ENCODE data around the gene BCL2L15.

BCL2L15 gene
- total RNA-seq = 0.67 to 4.4 (median 3.0) reads per million in 3 experiments

DNA sequence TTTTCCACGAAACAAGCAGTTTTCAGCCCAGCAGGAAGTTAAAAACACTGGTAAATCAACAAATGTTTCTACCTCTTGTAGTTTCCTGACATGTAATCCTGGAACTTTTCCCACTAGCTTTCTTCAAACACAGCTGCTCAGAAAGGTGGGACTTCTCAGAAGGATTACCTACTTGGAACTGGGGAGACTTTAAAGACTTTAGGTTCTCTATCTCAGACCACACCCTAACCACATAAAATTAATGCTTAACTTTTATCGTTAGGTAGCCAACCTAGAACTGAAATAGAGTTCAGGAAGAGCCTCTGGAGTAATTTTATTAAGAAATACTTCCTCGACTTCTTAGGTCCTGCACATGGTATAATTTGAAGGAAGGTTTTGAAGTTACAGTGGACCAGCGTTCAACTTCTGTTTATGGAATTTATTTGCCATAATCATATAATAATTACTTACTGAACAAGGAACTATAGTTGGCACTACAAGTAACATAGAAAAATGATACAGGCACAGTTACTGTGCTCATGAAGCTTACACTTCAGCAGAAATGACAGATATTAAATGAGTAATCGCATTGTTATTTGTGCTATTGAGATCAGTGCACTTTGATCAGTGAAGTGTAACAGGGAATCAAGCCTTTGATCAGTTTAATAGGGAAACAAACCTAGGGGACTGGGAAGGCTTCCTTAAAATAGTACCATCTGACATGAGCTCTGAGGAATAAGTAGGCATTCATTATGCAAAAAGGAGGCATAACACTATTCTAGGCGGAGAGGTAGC lies at the start of gene BCL2L15:
Gene BCL2L15 (minus strand): TSS at position 180 of the 774 bp plus-strand sequence. CDS start 206 bp downstream, outside the sequence.
- no peak for DNase-seq

DNA sequence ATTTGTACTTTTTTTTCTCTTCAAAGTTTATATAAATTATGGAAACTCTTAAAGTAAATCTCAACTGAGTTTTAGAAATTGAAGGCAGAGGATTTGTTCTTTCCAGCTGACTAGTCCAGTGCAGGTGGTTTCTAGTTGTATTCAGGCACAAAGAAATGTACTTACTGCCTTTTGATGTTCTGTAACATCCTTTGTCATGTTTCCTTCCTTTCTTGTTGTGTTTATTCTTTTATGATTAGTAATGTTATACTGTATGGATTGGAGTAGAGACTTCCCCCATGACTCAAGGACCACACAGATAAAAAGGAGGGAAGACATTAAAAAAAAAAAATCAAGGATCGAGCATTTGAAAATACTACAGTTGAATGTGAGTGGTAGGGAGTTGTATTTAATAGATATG lies 49.8 kb upstream of the BCL2L15 start:
- DNase-seq = no peak

DNA sequence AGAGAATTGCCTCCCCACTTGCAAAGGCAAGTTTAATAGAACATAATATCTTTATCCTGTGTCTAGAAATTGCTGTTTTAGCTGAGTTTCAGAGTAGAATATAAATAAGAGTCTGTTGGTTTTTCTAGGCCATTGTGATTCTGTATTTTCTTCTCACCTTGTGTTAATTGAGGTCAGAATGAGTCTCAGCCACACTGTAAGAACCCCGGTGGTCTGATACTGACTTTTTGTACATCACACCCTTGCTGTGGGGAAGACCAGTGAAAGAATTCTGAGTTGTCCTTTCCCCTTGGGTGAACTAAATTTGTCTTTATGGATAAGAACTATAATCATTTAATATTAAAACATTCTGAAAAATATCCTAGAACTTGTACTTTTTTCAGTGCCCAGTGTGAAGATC lies 48.6 kb upstream of the BCL2L15 start:
- no peak for DNase-seq

DNA sequence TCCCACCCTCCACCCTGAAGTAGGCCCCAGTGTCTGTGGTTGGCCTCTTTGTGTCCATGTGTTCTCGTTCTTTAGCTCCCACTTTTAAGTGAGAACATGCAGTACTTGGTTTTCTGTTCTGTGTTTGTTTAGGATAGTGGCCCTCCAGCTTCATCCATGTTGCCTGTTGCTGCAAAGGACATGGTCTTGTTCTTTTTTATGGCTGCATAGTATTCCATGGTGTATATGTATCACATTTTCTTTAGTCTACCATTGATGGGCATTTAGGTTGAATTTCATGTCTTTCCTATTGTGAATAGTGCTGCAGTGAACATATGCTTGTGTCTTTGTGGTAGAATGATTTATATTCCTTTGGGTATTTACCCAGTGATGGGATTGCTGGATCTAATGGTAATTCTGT lies 47.8 kb upstream of the BCL2L15 start:
- DNase-seq = no peak

DNA sequence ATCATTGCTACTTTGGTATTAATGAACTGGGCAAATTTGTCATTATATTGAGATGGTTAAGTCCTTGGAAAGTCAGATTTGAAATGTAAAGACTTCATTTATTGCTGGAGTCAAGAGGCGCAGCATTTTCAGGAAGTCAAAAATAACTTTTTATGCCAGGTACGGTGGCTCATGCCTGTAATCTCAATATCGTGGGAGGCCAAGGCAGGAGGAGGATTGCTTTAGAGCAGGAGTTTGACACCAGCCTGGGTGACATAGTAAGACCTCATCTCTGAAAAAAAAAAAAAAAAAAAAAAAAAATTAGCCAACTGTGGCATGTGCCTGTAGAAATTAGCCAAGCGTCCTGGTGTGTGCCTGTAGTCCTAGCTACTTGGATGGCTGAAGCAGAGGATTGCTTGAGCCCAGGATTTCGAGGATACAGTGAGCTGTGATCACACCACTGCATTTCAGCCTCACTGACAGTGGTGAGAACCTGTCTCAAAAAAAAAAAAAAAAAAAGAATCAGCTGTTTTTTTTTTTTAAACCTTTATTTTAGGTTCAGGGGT lies 47.2 kb upstream of the BCL2L15 start:
- DNase-seq = no peak

DNA sequence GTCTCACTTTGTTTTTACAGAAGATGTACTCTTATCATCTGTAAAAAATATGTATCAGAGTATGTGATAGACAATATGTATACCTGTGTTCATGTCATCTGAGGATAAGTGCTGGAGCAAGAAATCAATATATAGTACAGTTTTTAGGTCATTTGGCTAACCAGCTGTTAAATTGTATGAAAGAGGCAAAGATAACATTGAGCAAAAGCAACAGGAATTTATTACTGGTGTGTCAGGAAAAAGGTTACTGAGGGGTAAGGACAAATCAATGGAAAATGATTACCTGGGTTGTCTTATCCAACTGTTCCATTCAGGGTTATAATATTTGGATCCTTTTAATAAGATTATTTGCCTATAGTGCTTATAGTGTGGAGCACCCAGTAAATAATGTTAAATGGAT lies 46.6 kb upstream of the BCL2L15 start:
- DNase-seq = no peak

DNA sequence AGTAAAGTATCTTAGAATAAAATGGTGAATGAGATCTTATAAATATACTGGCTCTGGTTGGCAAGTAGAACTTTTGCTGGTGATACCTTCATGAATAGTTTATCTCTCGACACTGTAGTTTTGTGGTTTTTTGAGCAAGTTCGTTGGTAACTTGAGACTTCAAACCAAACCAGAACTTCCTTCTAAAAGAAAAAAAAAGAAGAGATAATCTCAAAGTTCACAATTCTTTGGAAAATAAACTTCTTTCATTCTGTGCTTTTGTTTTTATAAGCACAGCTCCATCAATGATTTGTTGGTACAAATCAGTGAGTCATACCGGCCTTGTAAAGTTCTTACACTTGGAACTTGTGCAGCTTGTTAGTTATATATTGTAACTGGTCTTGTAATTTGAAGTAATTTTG lies 44.1 kb upstream of the BCL2L15 start:
- DNase-seq = peak; percentile 70

DNA sequence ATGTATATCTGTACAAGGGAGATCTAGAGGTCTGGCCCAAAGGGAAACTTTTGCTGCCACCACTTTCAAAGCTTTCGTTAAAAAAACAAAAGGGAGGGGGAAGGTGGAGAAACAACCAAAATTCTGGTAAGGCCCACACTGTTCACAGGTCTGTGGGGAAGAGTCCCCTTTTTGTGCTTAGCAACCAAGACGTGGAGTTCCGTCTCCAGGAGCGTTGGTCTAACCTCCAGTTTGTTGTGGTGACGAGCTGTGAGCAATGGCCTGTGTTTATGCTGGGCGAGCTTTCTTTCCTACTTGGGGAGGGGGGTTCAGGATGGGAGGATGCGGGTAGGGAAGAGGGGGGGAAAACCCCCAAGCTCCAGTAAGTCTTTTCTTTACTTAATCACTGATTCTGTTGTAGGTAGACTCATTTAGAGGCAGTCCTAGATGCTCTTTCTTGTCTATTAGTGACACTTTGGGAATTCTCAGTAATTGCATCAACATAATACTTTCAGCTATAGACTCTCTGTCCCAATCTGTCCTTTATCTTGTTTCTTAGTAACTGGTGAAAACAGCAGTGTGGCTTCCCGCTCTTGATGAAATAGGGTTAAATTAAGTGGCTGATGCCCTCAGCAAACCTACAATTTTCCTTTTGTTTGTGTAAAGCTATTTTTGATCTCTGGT lies 43.2 kb upstream of the BCL2L15 start:
- DNase-seq = peak; percentile 89

DNA sequence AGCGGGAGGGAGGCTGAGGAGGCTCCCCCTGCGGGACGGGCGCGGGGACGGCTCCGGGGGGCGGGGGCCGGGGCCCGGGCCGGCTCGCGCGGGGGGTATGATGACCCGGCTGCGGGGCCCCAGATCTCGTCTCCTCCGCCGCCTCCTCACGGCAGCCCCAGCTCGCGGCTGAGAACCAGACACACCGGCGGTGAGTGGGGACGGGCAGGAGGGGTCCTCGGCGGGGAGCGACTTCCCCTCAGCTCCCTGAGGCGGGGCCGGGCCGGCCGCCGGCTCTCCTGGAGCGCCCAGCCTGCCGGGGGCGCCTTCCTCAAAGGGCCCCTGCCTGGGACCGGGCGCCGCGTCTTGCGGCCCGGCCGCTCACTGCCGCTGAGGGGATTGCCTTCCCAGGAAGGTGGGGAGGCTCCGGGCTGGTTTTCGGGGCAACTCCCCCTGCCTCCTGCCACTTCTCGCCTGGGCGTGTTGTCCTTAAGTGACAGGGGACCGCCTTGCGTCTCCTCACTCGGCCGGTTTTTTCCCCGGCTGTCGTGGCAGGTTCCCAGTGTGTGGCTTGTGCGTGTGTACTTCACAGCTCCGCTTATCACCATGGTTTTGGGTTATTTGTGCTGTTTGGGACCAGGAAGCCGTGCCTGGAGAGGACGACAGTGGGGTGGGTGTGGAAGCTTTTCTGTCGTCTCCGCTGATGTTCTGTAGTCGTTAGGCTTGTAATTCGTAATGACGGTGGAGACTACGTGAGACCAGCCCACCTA lies 42.5 kb upstream of the BCL2L15 start:
- DNase-seq = peak; percentile 87

DNA sequence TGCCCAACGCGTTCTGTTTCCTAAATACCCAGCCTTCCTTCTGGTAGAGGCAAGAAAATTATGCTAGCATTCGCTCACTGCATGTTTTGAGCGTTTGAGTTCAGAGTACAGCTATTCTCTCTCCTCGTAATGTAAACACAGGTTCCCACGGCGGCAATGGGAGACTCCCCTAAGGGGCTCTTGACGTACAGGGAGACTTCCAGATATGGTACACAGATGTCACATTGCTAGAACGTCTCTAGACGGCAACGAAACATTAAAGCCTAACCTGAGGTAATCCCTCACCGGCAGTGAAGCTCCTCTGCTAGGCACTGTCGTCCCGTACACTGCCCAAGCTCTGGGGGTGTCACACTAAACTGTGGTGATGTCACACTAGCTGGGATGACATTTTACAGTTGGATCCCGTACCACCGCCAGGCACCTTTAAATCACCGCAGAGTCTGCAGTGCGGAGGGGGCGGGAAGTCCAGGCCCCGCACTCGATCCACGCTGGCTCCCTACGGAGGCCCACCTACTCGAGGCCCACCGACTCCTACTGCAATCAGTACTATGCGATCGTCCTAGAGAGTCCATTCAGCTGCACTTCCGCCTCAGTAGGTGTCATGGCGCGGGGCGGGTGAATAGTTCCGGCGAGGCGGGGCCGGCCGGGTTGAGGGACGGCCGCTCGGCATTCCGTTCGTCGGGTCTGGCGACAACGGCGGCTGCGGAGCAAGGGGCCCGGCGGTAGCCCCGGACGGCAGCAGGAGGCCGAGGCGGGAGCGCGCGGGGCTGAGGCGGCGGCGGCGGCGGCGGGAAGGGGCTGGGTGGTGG lies 41.8 kb upstream of the BCL2L15 start, which contains the start of gene HIPK1:
Gene HIPK1 (plus strand): TSS at position 384 of the 809 bp plus-strand sequence.
- DNase-seq = peak; percentile 92

DNA sequence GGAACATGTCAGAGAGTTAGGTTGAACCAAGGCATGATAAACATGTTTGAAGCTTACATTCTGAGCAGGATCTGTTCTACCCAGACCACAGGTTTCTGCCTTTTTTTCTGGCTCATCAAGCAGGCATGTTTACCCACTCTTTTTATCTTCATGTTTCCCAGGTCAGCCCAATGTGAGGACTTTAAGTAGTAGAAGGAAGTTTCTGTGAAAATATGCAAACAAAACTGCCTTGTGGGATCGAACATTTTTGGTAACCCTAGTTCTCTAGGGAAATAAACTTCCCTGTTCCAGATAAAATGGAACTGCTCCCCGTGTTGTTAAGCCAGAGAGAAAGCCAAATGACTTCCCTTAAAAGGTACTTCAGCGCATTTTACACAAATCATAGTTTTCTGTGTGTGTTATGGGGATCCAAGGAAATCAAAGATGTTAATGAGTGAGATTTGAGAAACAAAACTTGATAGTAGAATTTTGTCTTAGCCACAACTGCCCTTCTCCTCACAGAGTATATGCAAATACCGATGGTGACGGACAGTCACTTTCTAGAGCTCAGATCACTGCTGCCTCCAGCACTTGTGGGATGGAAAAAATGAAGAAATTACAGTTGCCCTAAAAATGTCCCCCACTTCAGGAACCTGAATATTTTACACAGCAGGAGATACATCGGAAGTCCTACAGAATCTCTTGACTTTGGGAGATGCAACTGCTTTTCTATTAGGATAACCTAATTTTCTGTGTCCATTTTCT lies 41.0 kb upstream of the BCL2L15 start:
- no peak for DNase-seq

DNA sequence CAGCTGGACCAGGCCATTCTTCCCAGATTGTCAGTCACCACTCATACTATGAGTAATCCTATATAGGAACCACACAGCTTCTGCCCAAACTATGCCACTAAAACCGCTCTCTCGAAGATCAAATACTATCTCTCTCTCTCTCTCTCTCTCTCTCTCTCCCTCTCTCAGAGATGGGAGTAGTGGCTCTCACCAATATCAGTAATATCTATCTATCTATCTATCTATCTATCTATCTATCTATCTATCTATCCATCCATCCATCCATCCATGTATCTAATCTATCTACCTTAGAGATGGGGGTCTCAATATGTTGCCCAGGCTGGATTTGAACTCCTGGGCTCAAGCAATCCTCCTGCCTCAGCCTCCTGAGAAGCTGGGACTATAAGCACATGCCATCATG lies 37.1 kb upstream of the BCL2L15 start:
- no peak for DNase-seq

DNA sequence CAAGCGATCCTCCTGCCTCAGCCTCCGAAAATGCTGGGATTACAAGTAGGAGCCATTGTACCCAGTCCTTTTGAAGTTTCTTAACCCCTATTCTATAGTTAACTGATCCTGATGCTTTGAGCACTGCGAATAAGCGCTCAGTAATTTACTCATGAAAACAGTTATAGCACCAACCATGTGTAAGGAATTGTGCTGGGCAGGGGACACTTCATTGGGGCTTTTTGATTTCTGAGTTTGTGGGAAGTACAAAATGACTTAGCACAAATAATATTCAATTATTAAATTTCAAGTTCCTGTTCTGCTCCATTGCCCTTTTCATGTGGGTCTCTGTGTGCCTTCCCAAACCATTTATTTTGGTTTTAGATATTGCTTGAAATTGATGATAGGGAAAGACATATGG lies 35.6 kb upstream of the BCL2L15 start:
- DNase-seq = no peak

DNA sequence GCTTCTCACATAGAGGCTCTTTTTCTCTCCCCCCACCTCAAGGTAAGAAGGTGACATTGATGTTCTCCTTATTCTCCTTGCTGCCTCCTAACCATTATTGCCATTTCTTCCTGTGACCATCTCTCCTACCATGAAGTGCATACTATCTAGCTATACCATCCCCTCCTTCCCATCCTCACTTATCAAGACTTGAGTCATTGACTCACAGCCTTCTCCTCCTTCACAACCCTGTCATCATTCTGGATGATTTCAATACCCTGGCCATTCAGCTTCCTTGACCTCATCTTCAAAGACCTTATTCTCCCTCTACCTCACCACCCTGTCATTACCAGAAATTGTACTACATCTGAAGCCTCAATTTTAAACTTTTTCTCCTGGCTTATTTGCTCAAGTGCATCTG lies 30.9 kb upstream of the BCL2L15 start:
- no peak for DNase-seq

DNA sequence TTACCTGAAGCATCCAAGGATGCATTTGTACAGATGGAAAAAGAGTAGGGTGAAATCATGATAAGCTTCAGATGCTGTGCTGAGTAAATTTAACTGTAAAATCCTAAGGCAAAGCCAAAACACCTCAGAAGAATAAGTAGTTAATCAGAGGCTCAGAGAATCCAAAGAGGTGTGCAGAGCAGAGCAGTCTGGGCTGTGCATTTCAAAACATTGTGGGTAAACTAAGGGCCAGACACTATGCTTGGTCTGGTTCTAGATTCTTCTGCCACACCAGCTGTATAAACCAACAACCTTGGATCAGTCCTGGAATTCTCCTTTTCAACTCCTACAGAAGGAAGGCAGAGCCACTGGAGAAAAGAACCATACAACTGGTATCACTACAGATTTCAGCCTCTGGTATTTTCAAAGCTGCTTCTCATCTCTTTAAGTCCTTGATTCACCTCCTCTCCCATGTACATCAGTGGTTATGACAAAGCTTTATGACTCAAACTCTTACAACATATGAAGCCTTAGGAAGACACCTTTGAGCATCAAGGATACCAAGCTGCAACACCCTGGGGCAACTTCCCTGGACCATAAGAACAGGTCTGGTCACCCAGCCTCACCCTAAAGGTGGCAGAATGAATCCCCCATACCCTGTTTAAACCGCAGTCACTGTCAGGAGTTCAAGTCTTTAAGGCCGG lies 30.2 kb upstream of the BCL2L15 start:
- DNase-seq = no peak

DNA sequence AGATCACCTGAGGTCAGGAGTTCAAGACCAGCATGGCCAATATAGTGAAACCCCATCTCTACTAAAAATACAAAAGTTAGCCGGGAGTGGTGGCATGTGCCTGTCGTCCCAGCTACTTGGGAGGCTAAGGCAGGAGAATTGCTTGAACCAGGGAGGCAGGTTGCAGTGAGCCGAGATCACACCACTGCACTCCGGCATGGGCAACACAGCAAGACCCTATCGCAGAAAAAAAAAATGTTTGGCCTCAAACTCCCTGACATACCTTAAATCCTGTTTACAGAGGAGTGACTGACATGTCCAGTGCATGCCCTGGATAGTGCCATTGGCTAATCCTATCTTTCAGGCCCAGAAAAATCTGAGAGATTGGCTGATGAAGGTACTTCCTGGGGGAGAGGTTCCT lies 29.6 kb upstream of the BCL2L15 start:
- DNase-seq = no peak

DNA sequence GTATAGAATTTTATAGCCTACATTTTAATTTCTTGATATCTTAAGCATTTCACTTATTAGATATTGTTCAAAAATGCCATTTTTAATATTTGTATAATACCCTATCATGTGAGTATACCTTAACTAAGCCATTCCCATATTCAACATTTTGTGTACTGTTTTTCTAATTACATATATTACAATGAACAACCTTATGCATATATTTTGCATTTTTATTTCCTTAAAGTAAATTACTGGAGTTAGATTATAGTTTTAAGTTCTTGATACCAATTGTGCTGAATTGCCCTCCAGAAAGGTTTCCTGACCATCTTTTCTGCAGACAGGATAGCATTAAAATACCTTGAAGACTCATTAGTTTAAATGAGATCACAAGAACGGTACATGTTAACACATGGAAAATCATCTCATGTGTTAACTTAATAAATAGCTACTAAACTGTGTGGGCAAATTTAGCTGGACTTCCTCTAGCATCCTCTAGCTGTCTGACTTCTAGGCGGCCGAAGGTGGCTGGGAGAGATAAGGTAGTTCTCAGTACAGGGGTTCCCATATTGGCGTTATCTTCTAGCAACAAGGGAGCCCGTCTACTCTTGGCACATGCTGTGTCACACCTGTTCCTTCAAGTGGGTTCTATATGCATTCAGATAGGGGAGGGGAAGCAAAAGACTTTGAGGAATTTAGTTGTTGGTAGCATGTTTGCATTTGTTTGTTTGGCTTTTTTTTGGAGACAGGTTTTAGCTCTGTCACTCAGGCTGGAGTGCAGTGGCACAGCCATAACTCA lies 26.7 kb upstream of the BCL2L15 start:
- no peak for DNase-seq

DNA sequence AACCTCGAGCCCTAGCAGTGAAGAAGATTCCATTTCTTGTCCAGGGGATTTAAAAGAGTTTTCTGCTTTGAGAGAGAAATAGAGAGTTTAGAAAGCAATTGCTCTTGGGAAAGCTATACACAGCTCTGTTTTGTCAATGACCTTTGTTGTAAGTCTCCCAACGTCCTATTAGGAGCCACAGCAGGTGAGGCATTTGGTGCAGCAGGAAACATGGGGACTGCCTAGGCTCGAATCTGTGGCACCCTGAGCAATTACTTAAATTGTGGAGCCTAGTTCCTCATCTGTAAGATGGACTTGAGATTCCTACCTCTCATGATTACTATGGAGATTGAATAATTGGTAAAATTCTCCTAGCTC lies 25.9 kb upstream of the BCL2L15 start:
- DNase-seq = no peak

DNA sequence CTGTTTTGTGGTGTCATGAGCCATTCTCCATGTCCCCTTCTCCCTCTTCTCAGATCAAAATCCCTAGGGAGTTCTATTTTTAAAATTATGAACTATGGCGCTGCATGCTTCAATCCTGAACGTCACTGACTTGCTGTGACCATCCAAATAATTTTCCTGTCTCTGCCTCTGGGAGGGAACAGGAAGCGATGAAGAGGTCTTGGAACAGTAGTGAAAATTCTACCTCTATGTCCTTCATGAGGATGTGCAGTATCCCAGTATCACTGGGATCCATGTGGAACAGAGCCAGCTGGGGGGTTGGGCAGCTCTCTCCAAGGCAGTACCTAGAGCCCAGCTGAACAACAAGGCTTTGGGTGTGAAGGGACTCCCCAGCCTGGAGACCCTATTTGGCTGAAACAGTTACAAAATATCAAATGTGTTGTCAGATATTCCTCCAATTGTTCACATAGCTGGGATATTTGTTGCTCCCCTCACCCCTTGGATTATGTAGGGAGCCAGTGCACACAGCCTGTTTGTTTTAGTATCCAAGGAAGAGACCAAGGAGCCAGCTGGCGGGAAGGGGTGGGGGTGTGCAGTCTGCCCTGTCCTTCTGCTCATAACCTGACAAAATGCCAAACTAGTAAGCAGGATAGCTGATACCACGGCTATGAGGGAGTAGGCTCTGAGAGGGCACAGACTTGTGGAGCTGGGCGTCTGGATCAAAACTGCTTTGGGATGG lies 25.4 kb upstream of the BCL2L15 start:
- DNase-seq = no peak

DNA sequence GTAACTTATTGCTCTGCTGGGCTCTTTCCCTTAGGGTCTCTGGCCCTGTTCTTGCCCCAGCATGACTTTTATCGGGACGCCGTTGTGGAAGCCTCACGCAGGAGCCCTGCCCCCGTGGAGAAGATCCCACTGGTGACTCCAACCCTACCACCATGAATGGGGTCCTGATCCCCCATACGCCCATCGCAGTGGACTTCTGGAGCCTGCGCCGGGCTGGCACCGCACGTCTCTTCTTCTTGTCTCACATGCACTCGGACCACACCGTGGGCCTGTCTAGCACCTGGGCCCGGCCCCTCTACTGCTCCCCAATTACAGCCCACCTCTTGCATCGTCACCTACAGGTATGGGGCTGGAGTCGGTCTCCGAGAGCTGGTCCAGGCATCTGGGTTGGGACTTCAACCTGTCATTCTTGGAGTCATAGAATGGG lies 18.1 kb upstream of the BCL2L15 start:
- no peak for DNase-seq
